ENCODE data around the gene COPG2. TPM values are rescaled to one million over a fixed set of nuclear protein-coding genes. Genes with fewer than 3 reads are reported as not detected.

COPG2 gene
- total and polyA plus RNA-seq, 2 of the 13 experiments (the other 11 are each of a cell fraction or from before 2014, with no cell fraction given): 14.1 to 17.7 TPM

- Histone ChIP-seq H3K4me1 (ENCODE audit: insufficient read depth, low read length) (no peaks in the 10 kb centered on the region), H3K4me3 (replicated peaks in 1 of 3; ENCODE audit: insufficient read depth in 1 of 3, low read depth in 2 of 3, low read length in 3 of 3) (no peak overlapping the region), H3K27ac (ENCODE audit: extremely low read length, insufficient read depth, low read length) (no peak overlapping the region), H3K4me2 (ENCODE audit: low read depth, low read length) (no peak overlapping the region), H3K9ac (ENCODE audit: insufficient read depth, low read depth, low read length) (no peak overlapping the region), H3K36me3 (replicated peaks in 1 of 2; ENCODE audit: control insufficient read depth in 1 of 2, insufficient read depth in 2 of 2, low read length in 2 of 2) (0 out of 5 replicates have a peak, but pooled peaks cover 2 to 4% of the 10 kb centered on the region in 2 experiments), H3K79me2 (ENCODE audit: insufficient read depth, low read length) (no peaks in the 10 kb centered on the region), H2AFZ (ENCODE audit: low read length) (no peak overlapping the region), H3K9me3 (ENCODE audit: low read length) (no peaks in the 10 kb centered on the region), H3K27me3 (ENCODE audit: control insufficient read depth in 1 of 2, insufficient read depth in 2 of 2, low read length in 2 of 2) (no peaks in the 10 kb centered on the region), H4K20me1 (ENCODE audit: insufficient read depth, low read length) (no peaks in the 10 kb centered on the region)
- no TSS peak for BruUV-seq (replicated peaks)
- POLR2A ChIA-PET: no interaction called here
- TF ChIP-seq ZNF160 (CRISPR knock-in tag; IDR thresholded peaks at IDR 0.05): no peak
- no peak for TF ChIP-seq SP140L (CRISPR knock-in tag; IDR thresholded peaks at IDR 0.05; ENCODE audit: borderline replicate concordance)
- TF ChIP-seq GLMP (CRISPR knock-in tag; IDR thresholded peaks at IDR 0.05; ENCODE audit: borderline replicate concordance): no peak
- no peak for TF ChIP-seq ZFP1 (CRISPR knock-in tag; IDR thresholded peaks at IDR 0.05)
- no peak for TF ChIP-seq SSRP1 (CRISPR knock-in tag; IDR thresholded peaks at IDR 0.05)
- no peak for TF ChIP-seq ZNF230 (CRISPR knock-in tag; IDR thresholded peaks at IDR 0.05)
- intact Hi-C loops (cut with micrococcal nuclease; ENCODE audit: unreplicated experiment): no loop called here
- CTCF ChIA-PET (ENCODE audit: low intra/inter-chr PET ratio, low total read pairs): interaction anchor here (2.8 kb wide), 1 partner anchor 317 kb away, joined by 11 read pairs; no protein-coding TSS in a partner anchor
- FAIRE-seq: no peak
- in situ Hi-C loops (cut with HindIII; ENCODE audit: extremely low pct_ligation_motif_present, low pct_unique_long_range_greater_than_20kb): no loop called here
- DNase-seq (ENCODE audit: low spot score): no peak
- WGBS (ENCODE audit: low lambda C conversion rate): 97% methylated on average over 2 of the region's 2 CpGs
- no peak for ATAC-seq
Observed at GRCh38 chr7:130559184-130559583, 109.4 kb downstream of the COPG2 start.

DNA sequence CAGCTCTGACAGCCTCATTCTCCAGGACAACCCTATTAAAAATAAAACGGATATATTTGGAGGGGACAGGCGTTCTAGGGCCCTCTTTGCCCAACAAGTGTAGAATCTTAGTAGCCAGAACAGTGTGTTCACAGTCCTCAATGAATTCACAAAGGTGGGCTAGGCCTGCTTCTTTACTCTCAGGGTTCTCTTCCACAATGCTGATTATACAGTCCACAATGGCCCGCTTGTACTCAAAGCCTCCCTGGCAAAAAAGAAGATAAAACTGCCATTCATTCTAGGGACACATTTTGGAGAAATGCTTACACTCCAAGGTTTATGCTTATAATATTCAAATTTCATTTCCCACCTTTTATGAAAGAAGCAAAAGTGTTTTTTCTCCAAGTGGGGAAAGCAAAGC, 114.1 kb downstream of the COPG2 start:
- Histone ChIP-seq H3K9ac (ENCODE audit: insufficient read depth, low read depth, low read length) (no peak overlapping the region), H3K27me3 (ENCODE audit: control insufficient read depth in 1 of 2, insufficient read depth in 2 of 2, low read length in 2 of 2) (no peaks in the 10 kb centered on the region), H3K79me2 (ENCODE audit: insufficient read depth, low read length) (no peaks in the 10 kb centered on the region), H2AFZ (ENCODE audit: low read length) (no peak overlapping the region), H3K4me3 (replicated peaks in 1 of 3; ENCODE audit: insufficient read depth in 1 of 3, low read depth in 2 of 3, low read length in 3 of 3) (no peak overlapping the region), H3K4me1 (ENCODE audit: insufficient read depth, low read length) (no peaks in the 10 kb centered on the region), H4K20me1 (ENCODE audit: insufficient read depth, low read length) (no peaks in the 10 kb centered on the region), H3K27ac (ENCODE audit: extremely low read length, insufficient read depth, low read length) (no peak overlapping the region), H3K9me3 (ENCODE audit: low read length) (no peaks in the 10 kb centered on the region), H3K36me3 (replicated peaks in 1 of 2; ENCODE audit: control insufficient read depth in 1 of 2, insufficient read depth in 2 of 2, low read length in 2 of 2) (peaks cover 0 to 4% of the 10 kb centered on the region in 2 experiments; a peak in 1 of 5 replicates), H3K4me2 (ENCODE audit: low read depth, low read length) (no peak overlapping the region)
- FAIRE-seq (no peak), DNase-seq (ENCODE audit: low spot score) (no peak), ATAC-seq (no peak)
- ChIA-PET CTCF (ENCODE audit: low intra/inter-chr PET ratio, low total read pairs) (no interaction called here), POLR2A (no interaction called here)
- WGBS (ENCODE audit: low lambda C conversion rate): 98% methylated on average over 3 of the region's 3 CpGs
- no TSS peak for BruUV-seq (replicated peaks)
- in situ Hi-C loops (cut with HindIII; ENCODE audit: extremely low pct_ligation_motif_present, low pct_unique_long_range_greater_than_20kb) (no loop called here), intact Hi-C loops (cut with micrococcal nuclease; ENCODE audit: unreplicated experiment) (no loop called here)
- TF ChIP-seq, protein P1, sequence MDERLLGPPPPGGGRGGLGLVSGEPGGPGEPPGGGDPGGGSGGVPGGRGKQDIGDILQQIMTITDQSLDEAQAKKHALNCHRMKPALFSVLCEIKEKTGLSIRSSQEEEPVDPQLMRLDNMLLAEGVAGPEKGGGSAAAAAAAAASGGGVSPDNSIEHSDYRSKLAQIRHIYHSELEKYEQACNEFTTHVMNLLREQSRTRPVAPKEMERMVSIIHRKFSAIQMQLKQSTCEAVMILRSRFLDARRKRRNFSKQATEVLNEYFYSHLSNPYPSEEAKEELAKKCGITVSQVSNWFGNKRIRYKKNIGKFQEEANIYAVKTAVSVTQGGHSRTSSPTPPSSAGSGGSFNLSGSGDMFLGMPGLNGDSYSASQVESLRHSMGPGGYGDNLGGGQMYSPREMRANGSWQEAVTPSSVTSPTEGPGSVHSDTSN (CRISPR knock-in tag; IDR thresholded peaks at IDR 0.05): no peak
- TF ChIP-seq ZNF75D (CRISPR knock-in tag; IDR thresholded peaks at IDR 0.05; ENCODE audit: borderline replicate concordance) (no peak), EZH2 (conservative IDR thresholded peaks at IDR 0.05; ENCODE audit: low read depth, low read length) (no peak), POLR2G (IDR thresholded peaks at IDR 0.05; ENCODE audit: low read depth, low read length) (no peak), FIP1L1 (IDR thresholded peaks at IDR 0.05; ENCODE audit: borderline replicate concordance, insufficient read depth, low read depth, low read length) (no peak), ZXDC (CRISPR knock-in tag; IDR thresholded peaks at IDR 0.05) (no peak), NAIF1 (CRISPR knock-in tag; IDR thresholded peaks at IDR 0.05; ENCODE audit: borderline replicate concordance) (no peak)
- TF ChIP-seq, protein P2, sequence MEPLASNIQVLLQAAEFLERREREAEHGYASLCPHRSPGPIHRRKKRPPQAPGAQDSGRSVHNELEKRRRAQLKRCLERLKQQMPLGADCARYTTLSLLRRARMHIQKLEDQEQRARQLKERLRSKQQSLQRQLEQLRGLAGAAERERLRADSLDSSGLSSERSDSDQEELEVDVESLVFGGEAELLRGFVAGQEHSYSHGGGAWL (CRISPR knock-in tag; IDR thresholded peaks at IDR 0.05): no peak
